ENCODE data around the gene HOMEZ. TPM values are rescaled to one million over a fixed set of nuclear protein-coding genes. Genes with fewer than 3 reads are reported as not detected.
"Not testable (repeated sequence)": the region's sequence is repeated elsewhere in the genome, so short reads cannot be mapped to it uniquely, and the experiment has no call there.

The HOMEZ gene
- 12.8 TPM in 2 replicates for total RNA-seq (2014; rRNA removed; shearing (Covaris generic))
- polyA plus RNA-seq (2015; cell fraction: cytosol; rRNA removed): 8.8 and 9.3 TPM in 2 replicates
- 4.4 and 7.8 TPM in 2 replicates for polyA plus RNA-seq (2015; cell fraction: nucleus; rRNA removed)

- in situ Hi-C loops (cut with HindIII; ENCODE audit: low pct_unique_long_range_greater_than_20kb, low sequenced_read_pairs): no loop called here
These were observed at the start of gene HOMEZ for GRCh38 chr14:23286020-23286901. Gene HOMEZ (minus strand): TSS chr14:23286132. CDS start chr14:23285952, 180 bp downstream.

GRCh38 chr14:23335623-23336022, 49.7 kb upstream of the HOMEZ start:
- DNase-seq (ENCODE audit: low read depth, low spot score): no peak
- in situ Hi-C loops (cut with HindIII; ENCODE audit: low pct_unique_long_range_greater_than_20kb, low sequenced_read_pairs): no loop called here

More at GRCh38 chr14:23286020-23286901, at the start of gene HOMEZ:
- peak; percentile 98 for DNase-seq (ENCODE audit: low read depth, low spot score)

DNA sequence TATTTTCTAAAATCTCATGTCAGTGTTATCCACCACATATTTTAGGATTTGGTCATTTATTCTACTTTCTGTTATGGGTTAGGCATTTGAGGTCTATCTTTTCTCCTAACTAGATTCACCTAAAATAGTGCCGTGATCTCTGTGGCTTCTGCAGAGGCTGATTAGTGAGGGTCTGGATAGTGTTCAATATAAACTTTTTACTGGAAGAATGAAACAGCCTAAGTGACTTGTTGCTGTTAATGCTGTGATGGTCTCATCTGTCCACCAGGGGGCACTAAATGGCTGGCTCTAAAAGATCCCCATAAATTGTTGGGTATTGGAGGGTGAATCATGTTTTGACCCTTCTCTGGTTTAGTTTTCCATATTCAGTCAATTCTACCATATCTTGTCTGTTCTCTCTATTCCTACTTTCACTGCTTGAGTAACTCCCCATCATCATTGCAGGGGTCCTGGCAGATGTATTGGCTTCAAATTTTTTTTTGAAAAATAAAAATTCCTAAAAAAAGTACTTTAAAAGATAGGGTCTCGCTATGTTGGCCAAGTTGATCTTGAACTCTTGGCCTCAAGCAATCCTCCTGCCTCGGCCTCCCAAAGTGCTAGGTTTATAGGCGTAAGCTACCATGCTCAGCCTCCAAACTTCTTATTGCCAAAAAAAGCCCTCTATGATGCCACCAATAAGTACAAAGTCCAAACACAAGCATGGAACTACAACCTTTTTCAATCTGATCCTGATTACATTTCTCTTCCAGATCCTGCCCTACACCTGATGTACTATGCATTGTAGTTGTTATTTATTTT, 42.2 kb upstream of the HOMEZ start:
- peak; percentile 76 for DNase-seq (ENCODE audit: low read depth, low spot score)
- in situ Hi-C loops (cut with HindIII; ENCODE audit: low pct_unique_long_range_greater_than_20kb, low sequenced_read_pairs): no loop called here

GRCh38 chr14:23326491-23327332, 40.8 kb upstream of the HOMEZ start:
- in situ Hi-C loops (cut with HindIII; ENCODE audit: low pct_unique_long_range_greater_than_20kb, low sequenced_read_pairs): no loop called here
- no peak for DNase-seq (ENCODE audit: low read depth, low spot score)

DNA sequence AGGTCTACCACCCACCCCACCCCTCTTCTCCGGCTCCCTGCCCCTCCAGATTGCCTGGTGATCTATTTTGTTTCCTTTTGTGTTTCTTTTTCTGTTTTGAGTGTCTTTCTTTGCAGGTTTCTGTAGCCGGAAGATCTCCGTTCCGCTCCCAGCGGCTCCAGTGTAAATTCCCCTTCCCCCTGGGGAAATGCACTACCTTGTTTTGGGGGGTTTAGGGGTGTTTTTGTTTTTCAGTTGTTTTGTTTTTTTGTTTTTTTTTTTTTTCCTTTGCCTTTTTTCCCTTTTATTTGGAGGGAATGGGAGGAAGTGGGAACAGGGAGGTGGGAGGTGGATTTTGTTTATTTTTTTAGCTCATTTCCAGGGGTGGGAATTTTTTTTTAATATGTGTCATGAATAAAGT, 39.8 kb upstream of the HOMEZ start:
- DNase-seq (ENCODE audit: low read depth, low spot score); in situ Hi-C loops (cut with HindIII; ENCODE audit: low pct_unique_long_range_greater_than_20kb, low sequenced_read_pairs): not testable (repeated sequence)

DNA sequence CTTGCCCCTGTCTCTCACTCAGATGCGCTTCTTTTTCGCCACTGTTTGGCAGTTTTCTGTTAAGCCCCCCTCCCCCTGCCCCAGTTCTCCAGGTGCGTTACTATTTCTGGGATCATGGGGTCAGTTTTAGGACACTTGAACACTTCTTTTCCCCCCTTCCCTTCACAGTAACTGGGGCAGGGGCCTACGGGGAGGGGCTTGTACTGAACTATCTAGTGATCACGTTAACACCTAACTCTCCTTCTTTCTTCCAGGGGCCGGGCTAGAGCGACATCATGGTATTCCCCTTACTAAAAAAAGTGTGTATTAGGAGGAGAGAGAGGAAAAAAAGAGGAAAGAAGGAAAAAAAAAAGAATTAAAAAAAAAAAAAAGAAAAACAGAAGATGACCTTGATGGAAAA, 39.1 kb upstream of the HOMEZ start:
- DNase-seq (ENCODE audit: low read depth, low spot score): no peak
- in situ Hi-C loops (cut with HindIII; ENCODE audit: low pct_unique_long_range_greater_than_20kb, low sequenced_read_pairs): no loop called here

DNA sequence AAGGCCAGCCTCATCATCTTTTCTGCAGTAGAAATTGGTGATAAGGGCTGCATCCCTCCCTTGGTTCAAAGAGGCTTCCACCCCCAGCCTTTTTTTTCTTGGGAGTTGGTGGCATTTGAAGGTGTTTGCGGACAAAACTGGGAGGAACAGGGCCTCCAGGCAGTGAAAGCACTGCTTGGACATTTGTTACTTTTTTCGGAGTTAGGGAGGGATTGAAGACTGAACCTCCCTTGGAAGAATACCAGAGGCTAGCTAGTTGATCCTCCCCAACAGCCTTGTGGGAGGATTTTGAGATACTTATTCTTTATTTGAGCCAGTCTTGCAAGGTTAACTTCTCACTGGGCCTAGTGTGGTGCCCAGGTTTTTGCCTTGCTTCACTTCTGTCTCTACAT, 38.5 kb upstream of the HOMEZ start:
- DNase-seq (ENCODE audit: low read depth, low spot score): no peak
- in situ Hi-C loops (cut with HindIII; ENCODE audit: low pct_unique_long_range_greater_than_20kb, low sequenced_read_pairs): no loop called here

GRCh38 chr14:23323838-23324454, 38.0 kb upstream of the HOMEZ start:
- DNase-seq (ENCODE audit: low read depth, low spot score): no peak
- in situ Hi-C loops (cut with HindIII; ENCODE audit: low pct_unique_long_range_greater_than_20kb, low sequenced_read_pairs): no loop called here

GRCh38 chr14:23322568-23323517, 36.9 kb upstream of the HOMEZ start:
- DNase-seq (ENCODE audit: low read depth, low spot score): no peak
- in situ Hi-C loops (cut with HindIII; ENCODE audit: low pct_unique_long_range_greater_than_20kb, low sequenced_read_pairs): no loop called here

GRCh38 chr14:23321572-23322547, 35.9 kb upstream of the HOMEZ start:
- peak; percentile 37 for DNase-seq (ENCODE audit: low read depth, low spot score)
- in situ Hi-C loops (cut with HindIII; ENCODE audit: low pct_unique_long_range_greater_than_20kb, low sequenced_read_pairs): no loop called here

DNA sequence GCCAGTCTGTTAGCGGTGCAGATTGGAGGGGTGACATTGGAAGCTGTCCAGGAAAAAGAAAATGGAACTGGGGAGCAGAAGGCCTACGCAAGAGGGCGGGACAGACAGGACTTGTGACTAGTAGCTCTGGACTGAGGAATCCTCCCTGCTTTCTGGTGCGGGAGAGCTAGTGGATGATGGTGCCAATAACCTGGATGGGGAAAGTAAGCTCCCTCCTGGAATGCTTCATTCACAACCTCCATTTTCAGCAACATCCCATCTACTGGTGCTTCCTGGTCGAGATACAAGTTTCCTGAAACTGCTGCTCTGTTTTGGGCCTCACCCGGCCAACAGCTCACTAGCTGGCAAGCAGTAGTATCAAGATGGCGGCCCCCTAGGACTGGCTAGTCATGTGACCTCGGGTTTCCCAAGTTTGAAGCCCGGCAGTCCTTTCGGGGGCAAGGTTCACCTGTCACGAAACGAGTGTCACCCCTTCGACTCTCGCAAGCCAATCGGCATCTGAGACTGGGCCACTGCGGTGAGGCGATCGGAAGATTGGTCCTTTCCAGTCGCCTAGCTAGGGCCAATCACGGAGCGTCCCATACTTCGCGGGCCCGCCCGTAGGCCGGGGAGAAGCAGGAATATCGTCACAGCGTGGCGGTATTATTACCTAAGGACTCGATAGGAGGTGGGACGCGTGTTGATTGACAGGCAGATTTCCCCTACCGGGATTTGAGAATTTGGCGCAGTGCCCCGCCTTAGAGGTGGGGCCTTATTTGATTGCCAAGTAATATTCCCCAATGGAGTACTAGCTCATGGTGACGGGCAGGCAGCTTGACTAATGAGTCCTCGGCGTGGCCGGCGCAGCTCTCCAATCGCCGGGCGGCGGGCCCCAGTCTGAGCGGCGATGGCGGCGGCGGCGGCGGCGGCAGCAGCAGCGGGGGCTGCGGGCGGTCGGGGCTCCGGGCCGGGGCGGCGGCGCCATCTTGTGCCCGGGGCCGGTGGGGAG, 34.9 kb upstream of the HOMEZ start, which contains the start of gene PABPN1:
PABPN1 (plus strand) TSS at position 874 of the 988 bp plus-strand sequence; CDS start at position 887, 13 bp downstream.
- in situ Hi-C loops (cut with HindIII; ENCODE audit: low pct_unique_long_range_greater_than_20kb, low sequenced_read_pairs): no loop called here
- DNase-seq (ENCODE audit: low read depth, low spot score): peak; percentile 99

GRCh38 chr14:23319746-23320583, 34.0 kb upstream of the HOMEZ start:
- DNase-seq (ENCODE audit: low read depth, low spot score): no peak
- in situ Hi-C loops (cut with HindIII; ENCODE audit: low pct_unique_long_range_greater_than_20kb, low sequenced_read_pairs): no loop called here

- no peak for DNase-seq (ENCODE audit: low read depth, low spot score)
- in situ Hi-C loops (cut with HindIII; ENCODE audit: low pct_unique_long_range_greater_than_20kb, low sequenced_read_pairs): no loop called here
These were observed 30.4 kb upstream of the HOMEZ start for GRCh38 chr14:23316300-23316699.

All from SK-MEL-5 (cell line).